GM21576 (cell line): ENCODE data around the gene NAPSA.

Experiments used
- ATAC-seq: cut with Tn5 transposase; IDR thresholded peaks from one replicate; pipeline ENCODE4 v1.9.1; 2021; ENCODE audit warnings: mild to moderate bottlenecking, moderate library complexity; ENCODE audit not compliant: unreplicated experiment

The NAPSA gene

GRCh38 chr19:50318438-50318837 is 47.0 kb downstream of the NAPSA start:
- no peak for ATAC-seq

- no peak for ATAC-seq
Observed at GRCh38 chr19:50317115-50317514, 48.3 kb downstream of the NAPSA start.

GRCh38 chr19:50315773-50316448 is 49.5 kb downstream of the NAPSA start:
- ATAC-seq = no peak

- ATAC-seq = no peak
Observed at GRCh38 chr19:50314724-50315708, 50.4 kb downstream of the NAPSA start.

GRCh38 chr19:50313812-50314536 is 51.5 kb downstream of the NAPSA start:
- ATAC-seq = no peak

GRCh38 chr19:50312967-50313811 is 52.2 kb downstream of the NAPSA start:
- no peak for ATAC-seq

- ATAC-seq = no peak
Observed at GRCh38 chr19:50311723-50312635, 53.5 kb downstream of the NAPSA start.

- ATAC-seq = no peak
Observed at GRCh38 chr19:50310759-50311465, 54.5 kb downstream of the NAPSA start.

- ATAC-seq = no peak
Observed at GRCh38 chr19:50309396-50310125, 55.9 kb downstream of the NAPSA start.

- ATAC-seq = no peak
Observed at GRCh38 chr19:50308991-50309390, 56.4 kb downstream of the NAPSA start.
